HL-60 (cell line): ENCODE results near the gene DOK7.

Experiments used
- GABPA ChIP-seq: IDR thresholded peaks from 2 replicates; pipeline ENCODE4 v1.6.1; 2012; ENCODE audit warnings: low read depth
- SPI1 ChIP-seq: IDR thresholded peaks from 2 replicates; pipeline ENCODE4 v1.6.1; 2012; ENCODE audit warnings: low read depth, mild to moderate bottlenecking, borderline replicate concordance
- TF ChIP-seq, protein P1 (sequence below): IDR thresholded peaks from one replicate; pipeline ENCODE4 v1.5.1; 2011; ENCODE audit warnings: low read length, control low read depth, inconsistent platforms; ENCODE audit not compliant: insufficient read depth

DNA sequence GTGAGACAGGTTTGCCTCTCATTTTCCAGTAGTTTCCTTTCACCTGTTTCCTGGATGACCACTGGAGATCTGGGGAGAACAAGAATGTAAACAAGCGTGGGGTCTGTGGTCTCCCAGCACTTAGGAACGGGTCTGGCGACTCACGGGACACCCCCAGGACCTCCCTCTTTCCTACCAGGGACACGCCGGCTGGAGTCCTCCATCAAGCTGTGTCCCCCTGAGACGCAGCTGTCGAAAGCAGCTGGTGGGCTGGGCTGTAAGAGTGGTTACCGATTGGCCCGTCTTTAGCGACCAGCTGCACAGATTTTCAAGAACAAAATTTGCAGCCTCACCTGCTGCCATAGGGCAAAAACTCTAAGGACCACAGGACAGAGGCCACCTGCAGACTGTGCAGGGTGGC is 57.2 kb downstream of the DOK7 start:
- TF ChIP-seq, protein P1, sequence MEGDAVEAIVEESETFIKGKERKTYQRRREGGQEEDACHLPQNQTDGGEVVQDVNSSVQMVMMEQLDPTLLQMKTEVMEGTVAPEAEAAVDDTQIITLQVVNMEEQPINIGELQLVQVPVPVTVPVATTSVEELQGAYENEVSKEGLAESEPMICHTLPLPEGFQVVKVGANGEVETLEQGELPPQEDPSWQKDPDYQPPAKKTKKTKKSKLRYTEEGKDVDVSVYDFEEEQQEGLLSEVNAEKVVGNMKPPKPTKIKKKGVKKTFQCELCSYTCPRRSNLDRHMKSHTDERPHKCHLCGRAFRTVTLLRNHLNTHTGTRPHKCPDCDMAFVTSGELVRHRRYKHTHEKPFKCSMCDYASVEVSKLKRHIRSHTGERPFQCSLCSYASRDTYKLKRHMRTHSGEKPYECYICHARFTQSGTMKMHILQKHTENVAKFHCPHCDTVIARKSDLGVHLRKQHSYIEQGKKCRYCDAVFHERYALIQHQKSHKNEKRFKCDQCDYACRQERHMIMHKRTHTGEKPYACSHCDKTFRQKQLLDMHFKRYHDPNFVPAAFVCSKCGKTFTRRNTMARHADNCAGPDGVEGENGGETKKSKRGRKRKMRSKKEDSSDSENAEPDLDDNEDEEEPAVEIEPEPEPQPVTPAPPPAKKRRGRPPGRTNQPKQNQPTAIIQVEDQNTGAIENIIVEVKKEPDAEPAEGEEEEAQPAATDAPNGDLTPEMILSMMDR = no peak
- TF ChIP-seq GABPA = no peak
- no peak for TF ChIP-seq SPI1
